GM23338 (cell line): ENCODE data around the gene STK32C. TPM values are rescaled to one million over a fixed set of nuclear protein-coding genes. Genes with fewer than 3 reads are reported as not detected.

Experiments
- ATAC-seq: fragments of 200-7000 bp; cut with Tn5 transposase; 3 replicates; pipeline ENCODE4 v1.9.1; 2020
- DNase-seq: peaks from one replicate; pipeline ENCODE4 v3.0.0-alpha.2; 2015; ENCODE audit warnings: low spot score
- H2AFZ ChIP-seq: fragments of 200-600 bp; sonication (generic); 2 replicates; pipeline ENCODE4 v1.8.0; 2016; ENCODE audit warnings: antibody characterized with exemption, mild to moderate bottlenecking, moderate library complexity
- H3F3A ChIP-seq: fragments of 200-600 bp; sonication (generic); replicated peaks from 2 replicates; pipeline ENCODE4 v1.8.0; 2017; ENCODE audit warnings: antibody characterized with exemption, mixed run types, low read depth
- H3K27ac ChIP-seq: fragments of 200-600 bp; sonication (generic); 2 replicates; pipeline ENCODE4 v1.6.1; 2016; ENCODE audit warnings: low read depth
- H3K27me3 ChIP-seq: fragments of 200-600 bp; sonication (generic); 2 replicates; pipeline ENCODE4 v1.8.0; 2016; ENCODE audit warnings: mild to moderate bottlenecking, mixed run types, moderate library complexity; ENCODE audit not compliant: insufficient read depth
- H3K36me3 ChIP-seq: fragments of 200-600 bp; sonication (generic); 2 replicates; pipeline ENCODE4 v1.8.0; 2016; ENCODE audit warnings: mild to moderate bottlenecking; ENCODE audit not compliant: insufficient read depth
- H3K4me1 ChIP-seq: fragments of 200-600 bp; sonication (generic); 2 replicates; pipeline ENCODE4 v1.8.0; 2016; ENCODE audit warnings: mild to moderate bottlenecking, moderate library complexity; ENCODE audit not compliant: insufficient read depth
- H3K4me2 ChIP-seq: fragments of 200-600 bp; sonication (generic); 2 replicates; pipeline ENCODE4 v1.7.1; 2017; ENCODE audit warnings: mixed run types
- H3K4me3 ChIP-seq: fragments of 200-600 bp; sonication (generic); 2 replicates; pipeline ENCODE4 v1.6.1; 2016; ENCODE audit warnings: mixed run types
- H3K79me2 ChIP-seq: fragments of 200-600 bp; sonication (generic); replicated peaks from 2 replicates; pipeline ENCODE4 v1.8.0; 2017; ENCODE audit warnings: mild to moderate bottlenecking; ENCODE audit not compliant: insufficient read depth
- H3K9me2 ChIP-seq: fragments of 200-600 bp; sonication (generic); 2 replicates; pipeline ENCODE4 v1.8.0; 2017; ENCODE audit not compliant: insufficient read depth
- H4K20me1 ChIP-seq: fragments of 200-600 bp; sonication (generic); replicated peaks from 2 replicates; pipeline ENCODE4 v1.8.0; 2017; ENCODE audit warnings: mild to moderate bottlenecking; ENCODE audit not compliant: insufficient read depth
- H3K27ac Mint-ChIP-seq: 2 replicates; pipeline ENCODE4 v1.8.0; 2020; ENCODE audit warnings: inconsistent platforms, mild to moderate bottlenecking, moderate library complexity, mixed read lengths
- H3K27me3 Mint-ChIP-seq: 3 replicates; pipeline ENCODE4 v1.8.0; 2022; ENCODE audit warnings: low read depth, mild to moderate bottlenecking, moderate library complexity, mixed read lengths, inconsistent platforms; ENCODE audit not compliant: insufficient read depth, poor library complexity
- H3K36me3 Mint-ChIP-seq: 3 replicates; pipeline ENCODE4 v1.8.0; 2021; ENCODE audit warnings: low read depth, mild to moderate bottlenecking, inconsistent platforms, moderate library complexity, mixed read lengths
- H3K4me1 Mint-ChIP-seq: 3 replicates; pipeline ENCODE4 v1.8.0; 2020; ENCODE audit warnings: mild to moderate bottlenecking, inconsistent platforms, mixed read lengths
- H3K4me3 Mint-ChIP-seq: 3 replicates; pipeline ENCODE4 v1.8.0; 2021; ENCODE audit warnings: moderate library complexity, mild to moderate bottlenecking, inconsistent platforms, mixed read lengths
- H3K9me3 Mint-ChIP-seq: 3 replicates; pipeline ENCODE4 v1.8.0; 2020; ENCODE audit warnings: moderate library complexity, mild to moderate bottlenecking, inconsistent platforms, mixed read lengths
- CTCF ChIP-seq, 2 experiments: fragments of 200-600 bp in 1 of 2; sonication (generic) in 1 of 2; conservative IDR thresholded peaks; 2 replicates each; pipeline versions ENCODE4 v1.5.1 to v1.6.1; 2016 to 2017; ENCODE audit warnings: antibody characterized with exemption in 2 of 2, low read depth in 2 of 2, mild to moderate bottlenecking in 2 of 2, moderate library complexity in 1 of 2
- ETS1 ChIP-seq: IDR thresholded peaks from 2 replicates; pipeline ENCODE4 v1.6.1; 2016; ENCODE audit warnings: antibody characterized with exemption
- EZH2 ChIP-seq: fragments of 200-600 bp; sonication (generic); IDR thresholded peaks from one replicate; pipeline ENCODE4 v1.8.0; 2017; ENCODE audit warnings: antibody characterized with exemption, mild to moderate bottlenecking, low read depth; ENCODE audit not compliant: unreplicated experiment
- EZH2phosphoT487 ChIP-seq: fragments of 200-600 bp; sonication (generic); IDR thresholded peaks from one replicate; pipeline ENCODE4 v1.8.1; 2018; ENCODE audit warnings: antibody characterized with exemption; ENCODE audit not compliant: unreplicated experiment
- REST ChIP-seq: IDR thresholded peaks from one replicate; pipeline ENCODE4 v1.6.1; 2018; ENCODE audit warnings: antibody characterized with exemption; ENCODE audit not compliant: unreplicated experiment
- ZNF114 ChIP-seq: fragments of 250-450 bp; sonication (Bioruptor Pico); IDR thresholded peaks from 2 replicates; pipeline ENCODE4 v1.5.0; 2020; ENCODE audit warnings: mild to moderate bottlenecking, moderate library complexity
- ZNF462 ChIP-seq: fragments of 250-450 bp; sonication (Bioruptor Pico); IDR thresholded peaks from 2 replicates; pipeline ENCODE4 v1.5.0; 2020; ENCODE audit warnings: mild to moderate bottlenecking, moderate library complexity
- polyA plus RNA-seq: library from polyadenylated mRNA; unstranded; fragments of >200 nt; fragmentation: Nextera tagmentation; extraction: Ambion mirVana; gene quantifications from 2 replicates; pipeline ENCODE4 v1.2.1, GENCODE V29; 2016
- total RNA-seq: library from RNA; depleted of rRNA; stranded (reverse); fragments of >200 nt; shearing (Covaris generic); gene quantifications from 2 replicates; pipeline ENCODE4 v1.2.3, GENCODE V29; 2014

The STK32C gene
- total and polyA plus RNA-seq, 2 experiments from 2014 or later: 10.2 to 20.5 TPM

GRCh38 chr10:132306343-132306685 lies 1.4 kb downstream of the STK32C start (continued):
- TF ChIP-seq ZNF462 (CRISPR knock-in tag) (no peak), REST (no peak)

- no peak overlapping the region for H2AFZ ChIP-seq
- peaks cover 17% of the 10 kb centered on the region for H3K36me3 Mint-ChIP-seq
- no peaks in the 10 kb centered on the region for H3K79me2 ChIP-seq
- H3K27ac ChIP-seq: no peak overlapping the region
- no peaks in the 10 kb centered on the region for H3K9me2 ChIP-seq
- no peak overlapping the region for H3K4me3 ChIP-seq
- peaks cover 38% of the 10 kb centered on the region for H3K27me3 ChIP-seq
- peaks cover 15% of the 10 kb centered on the region for H3K4me1 Mint-ChIP-seq
- ATAC-seq: no peak
- peaks cover 23% of the 10 kb centered on the region for H3K9me3 Mint-ChIP-seq
- peaks cover 4% of the 10 kb centered on the region; the same call in 1 of the 2 replicates for H3K36me3 ChIP-seq
- no peaks in the 10 kb centered on the region for H4K20me1 ChIP-seq
- DNase-seq: no peak
- H3K4me1 ChIP-seq: no peaks in the 10 kb centered on the region; the same call in 1 of the 2 replicates
- no peaks in the 10 kb centered on the region for H3F3A ChIP-seq
- no peak overlapping the region for H3K4me2 ChIP-seq
- peaks cover 38% of the 10 kb centered on the region for H3K27me3 Mint-ChIP-seq
- H3K27ac Mint-ChIP-seq: no peak overlapping the region
- peak overlapping the region; percentile 33; the same call in 2 of the 3 replicates for H3K4me3 Mint-ChIP-seq
- TF ChIP-seq ZNF114 (CRISPR knock-in tag): no peak
- TF ChIP-seq REST: no peak
- no peak for TF ChIP-seq EZH2
- no peak for TF ChIP-seq ETS1
- TF ChIP-seq EZH2phosphoT487: no peak
- TF ChIP-seq CTCF (conservative IDR thresholded peaks at IDR 0.05; ENCODE audit: low read depth in 2 of 2): no peak
These were observed 2.0 kb downstream of the STK32C start for GRCh38 chr10:132305654-132306342.
